ENCODE results near the gene KCNG2. TPM values are rescaled to one million over a fixed set of nuclear protein-coding genes. Genes with fewer than 3 reads are reported as not detected.

KCNG2 gene
- total RNA-seq, 1 donor from 2014 or later, result 0.22 TPM

Other genes starting within 250 kb of the KCNG2 start
- gene CTDP1, start 118.1 kb upstream of the KCNG2 start, total RNA-seq, result 15.7 TPM
- 65.2 TPM for gene SLC66A2, start 153.7 kb downstream of the KCNG2 start, total RNA-seq
- 16.9 TPM for gene HSBP1L1, start 166.7 kb downstream of the KCNG2 start, total RNA-seq
- gene TXNL4A, start 190.6 kb downstream of the KCNG2 start, total RNA-seq, result 71.7 TPM
- gene RBFA, start 236.5 kb downstream of the KCNG2 start, total RNA-seq, result 23.8 TPM

All from sciatic nerve (tissue), 1 donor.